ENCODE results near the gene RNF149.

The RNF149 gene

DNA sequence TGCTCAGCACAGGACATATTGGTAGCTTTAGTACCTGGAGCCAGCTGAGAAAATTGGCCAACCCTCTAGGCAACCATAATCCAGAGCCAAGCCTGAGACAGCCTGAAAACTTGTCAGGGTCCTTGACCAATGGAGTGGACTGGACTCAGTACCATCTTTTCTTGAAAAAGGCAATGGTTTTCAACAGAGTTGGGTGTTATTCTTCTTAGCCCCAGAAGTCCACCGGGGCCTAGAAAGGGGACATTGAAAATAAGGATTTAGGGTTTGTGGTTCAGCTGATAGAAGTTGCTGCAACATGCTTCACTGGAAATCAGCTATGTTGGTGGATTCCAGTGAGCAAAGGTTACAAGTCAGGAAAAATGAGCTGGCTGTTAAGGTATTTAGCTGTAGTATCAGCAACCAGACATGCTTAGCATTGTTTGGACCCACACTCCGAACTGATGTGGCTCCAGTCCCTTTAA is 77.9 kb downstream of the RNF149 start:
- no peak for DNase-seq (ENCODE audit: low spot score)
